Sigmoid colon (tissue), 4 donors: Measurements from ENCODE around the gene HACD3.
"Not testable (repeated sequence)": the region's sequence is repeated elsewhere in the genome, so short reads cannot be mapped to it uniquely, and the experiment has no call there.

ENCODE experiments used
- EP300 ChIP-seq, 4 donors: sonication (generic); formaldehyde crosslinking; IDR thresholded peaks; one replicate each; pipeline ENCODE4 v1.6.1; 2017; ENCODE audit warnings: antibody characterized with exemption in 4 of 4
- POLR2A ChIP-seq, 2 donors: fragments of 450-650 bp; IDR thresholded peaks; one replicate each; pipeline ENCODE4 v1.6.1; 2016; ENCODE audit warnings: antibody characterized with exemption in 2 of 2, mild to moderate bottlenecking in 2 of 2, moderate library complexity in 2 of 2
- POLR2AphosphoS5 ChIP-seq, 4 donors: sonication (generic); formaldehyde crosslinking; IDR thresholded peaks; one replicate each; pipeline ENCODE4 v1.6.1; 2017; ENCODE audit warnings: antibody characterized with exemption in 4 of 4
- TF ChIP-seq, protein P1 (sequence below), 4 experiments: fragments of 450-650 bp in 3 of 4; fragments of 200-600 bp in 1 of 4; IDR thresholded peaks; one replicate each; pipeline ENCODE4 v1.5.1; 2016 to 2019; ENCODE audit warnings: antibody characterized with exemption in 4 of 4, mild to moderate bottlenecking in 3 of 4, moderate library complexity in 2 of 4

GRCh38 chr15:65552851-65553250, 22.6 kb downstream of the HACD3 start:
- TF ChIP-seq EP300, POLR2A, POLR2AphosphoS5 (IDR thresholded peaks at IDR 0.05): not testable (repeated sequence)
- TF ChIP-seq, protein P1, sequence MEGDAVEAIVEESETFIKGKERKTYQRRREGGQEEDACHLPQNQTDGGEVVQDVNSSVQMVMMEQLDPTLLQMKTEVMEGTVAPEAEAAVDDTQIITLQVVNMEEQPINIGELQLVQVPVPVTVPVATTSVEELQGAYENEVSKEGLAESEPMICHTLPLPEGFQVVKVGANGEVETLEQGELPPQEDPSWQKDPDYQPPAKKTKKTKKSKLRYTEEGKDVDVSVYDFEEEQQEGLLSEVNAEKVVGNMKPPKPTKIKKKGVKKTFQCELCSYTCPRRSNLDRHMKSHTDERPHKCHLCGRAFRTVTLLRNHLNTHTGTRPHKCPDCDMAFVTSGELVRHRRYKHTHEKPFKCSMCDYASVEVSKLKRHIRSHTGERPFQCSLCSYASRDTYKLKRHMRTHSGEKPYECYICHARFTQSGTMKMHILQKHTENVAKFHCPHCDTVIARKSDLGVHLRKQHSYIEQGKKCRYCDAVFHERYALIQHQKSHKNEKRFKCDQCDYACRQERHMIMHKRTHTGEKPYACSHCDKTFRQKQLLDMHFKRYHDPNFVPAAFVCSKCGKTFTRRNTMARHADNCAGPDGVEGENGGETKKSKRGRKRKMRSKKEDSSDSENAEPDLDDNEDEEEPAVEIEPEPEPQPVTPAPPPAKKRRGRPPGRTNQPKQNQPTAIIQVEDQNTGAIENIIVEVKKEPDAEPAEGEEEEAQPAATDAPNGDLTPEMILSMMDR (IDR thresholded peaks at IDR 0.05), result not testable (repeated sequence)
